ENCODE results near the gene ATF4.

DNA sequence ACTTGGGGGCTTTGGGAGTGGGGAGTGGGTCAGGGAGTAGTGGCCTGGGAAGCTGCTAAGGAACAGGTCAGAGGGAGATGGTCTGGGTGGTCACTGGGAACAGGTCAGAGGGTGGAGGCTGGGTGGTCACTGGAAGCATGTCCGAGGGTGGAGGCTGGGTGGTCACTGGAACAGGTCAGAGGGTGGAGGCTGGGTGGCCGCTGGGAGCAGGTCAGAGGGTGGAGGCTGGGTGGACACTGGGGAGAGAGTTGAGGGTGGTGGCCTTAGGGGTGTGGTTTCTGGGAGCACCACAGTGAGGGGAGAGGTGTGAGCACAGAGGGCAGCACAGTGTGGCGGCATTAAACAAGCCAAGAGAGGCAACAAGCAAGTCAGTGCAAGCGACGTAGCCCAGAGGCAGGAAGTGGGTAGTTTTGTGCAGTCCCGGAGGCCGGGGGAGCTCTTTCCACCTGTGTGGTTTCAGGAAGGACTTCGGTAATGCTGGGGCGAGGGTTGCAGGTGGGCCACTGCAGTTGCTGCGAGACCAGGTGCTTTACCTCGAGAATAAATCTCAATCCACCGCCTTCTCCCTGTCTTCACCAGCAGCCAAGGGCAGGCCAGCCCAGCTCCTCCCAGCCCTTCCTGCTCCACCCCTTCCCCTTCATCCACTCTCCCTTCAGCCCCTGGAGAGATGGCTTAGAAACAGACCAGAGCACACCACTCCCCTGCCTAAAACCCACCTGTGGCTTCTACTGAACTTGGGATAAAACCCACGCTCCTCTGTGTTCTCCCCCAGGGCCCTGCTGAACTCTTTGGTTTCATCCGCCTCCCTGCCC is 47.0 kb downstream of the ATF4 start:
- TF ChIP-seq, protein P1, sequence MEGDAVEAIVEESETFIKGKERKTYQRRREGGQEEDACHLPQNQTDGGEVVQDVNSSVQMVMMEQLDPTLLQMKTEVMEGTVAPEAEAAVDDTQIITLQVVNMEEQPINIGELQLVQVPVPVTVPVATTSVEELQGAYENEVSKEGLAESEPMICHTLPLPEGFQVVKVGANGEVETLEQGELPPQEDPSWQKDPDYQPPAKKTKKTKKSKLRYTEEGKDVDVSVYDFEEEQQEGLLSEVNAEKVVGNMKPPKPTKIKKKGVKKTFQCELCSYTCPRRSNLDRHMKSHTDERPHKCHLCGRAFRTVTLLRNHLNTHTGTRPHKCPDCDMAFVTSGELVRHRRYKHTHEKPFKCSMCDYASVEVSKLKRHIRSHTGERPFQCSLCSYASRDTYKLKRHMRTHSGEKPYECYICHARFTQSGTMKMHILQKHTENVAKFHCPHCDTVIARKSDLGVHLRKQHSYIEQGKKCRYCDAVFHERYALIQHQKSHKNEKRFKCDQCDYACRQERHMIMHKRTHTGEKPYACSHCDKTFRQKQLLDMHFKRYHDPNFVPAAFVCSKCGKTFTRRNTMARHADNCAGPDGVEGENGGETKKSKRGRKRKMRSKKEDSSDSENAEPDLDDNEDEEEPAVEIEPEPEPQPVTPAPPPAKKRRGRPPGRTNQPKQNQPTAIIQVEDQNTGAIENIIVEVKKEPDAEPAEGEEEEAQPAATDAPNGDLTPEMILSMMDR (conservative IDR thresholded peaks at IDR 0.05) = no peak
- TF ChIP-seq ZFX (IDR thresholded peaks at IDR 0.05) = no peak
